SK-N-SH treated with all-trans-retinoic acid at 6 μM for 48 hours (cell line): Measurements from ENCODE around the gene ABHD11.

Experiments used
- ATAC-seq: fragments of 200-7000 bp; cut with Tn5 transposase; 3 replicates; pipeline ENCODE4 v1.9.1; 2020; ENCODE audit warnings: mild to moderate bottlenecking, moderate library complexity
- BACH2 ChIP-seq: fragments of 250-450 bp; sonication (Bioruptor Pico); IDR thresholded peaks from 2 replicates; pipeline ENCODE4 v1.9.0; 2021; ENCODE audit warnings: mild to moderate bottlenecking, borderline replicate concordance
- CREB5 ChIP-seq: fragments of 250-450 bp; sonication (Bioruptor Pico); IDR thresholded peaks from 2 replicates; pipeline ENCODE4 v1.5.1; 2020; ENCODE audit warnings: low read depth, mild to moderate bottlenecking, moderate library complexity
- CSDC2 ChIP-seq: fragments of 250-450 bp; sonication (Bioruptor Pico); IDR thresholded peaks from 2 replicates; pipeline ENCODE4 v1.5.0; 2020; ENCODE audit warnings: mild to moderate bottlenecking, moderate library complexity
- ESRRG ChIP-seq: fragments of 250-450 bp; sonication (Bioruptor Pico); IDR thresholded peaks from 2 replicates; pipeline ENCODE4 v1.6.1; 2021; ENCODE audit warnings: mild to moderate bottlenecking
- OSR1 ChIP-seq: fragments of 250-450 bp; sonication (Bioruptor Pico); IDR thresholded peaks from 2 replicates; pipeline ENCODE4 v1.8.0; 2022; ENCODE audit warnings: moderate library complexity, mild to moderate bottlenecking, inconsistent platforms
- PATZ1 ChIP-seq: fragments of 250-450 bp; sonication (Bioruptor Pico); IDR thresholded peaks from 2 replicates; pipeline ENCODE4 v1.8.0; 2020; ENCODE audit warnings: mild to moderate bottlenecking, moderate library complexity, borderline replicate concordance
- POU6F1 ChIP-seq: fragments of 250-450 bp; sonication (Bioruptor Pico); IDR thresholded peaks from 2 replicates; pipeline ENCODE4 v1.8.0; 2021; ENCODE audit warnings: low read depth, mild to moderate bottlenecking, moderate library complexity, borderline replicate concordance
- SNAI2 ChIP-seq: fragments of 250-450 bp; sonication (Bioruptor Pico); IDR thresholded peaks from 2 replicates; pipeline ENCODE4 v1.5.0; 2020; ENCODE audit warnings: mild to moderate bottlenecking, moderate library complexity
- TOX ChIP-seq: fragments of 250-450 bp; sonication (Bioruptor Pico); IDR thresholded peaks from 2 replicates; pipeline ENCODE4 v1.8.0; 2021; ENCODE audit warnings: mild to moderate bottlenecking, moderate library complexity, borderline replicate concordance
- TSHZ2 ChIP-seq: fragments of 250-450 bp; sonication (Bioruptor Pico); IDR thresholded peaks from 2 replicates; pipeline ENCODE4 v1.5.0; 2020; ENCODE audit warnings: mild to moderate bottlenecking, moderate library complexity
- ZC3H10 ChIP-seq: fragments of 250-450 bp; sonication (Bioruptor Pico); IDR thresholded peaks from 2 replicates; pipeline ENCODE4 v1.5.1; 2021; ENCODE audit warnings: mild to moderate bottlenecking, moderate library complexity
- ZFP30 ChIP-seq: fragments of 450-650 bp; formaldehyde crosslinking; IDR thresholded peaks from 2 replicates; pipeline ENCODE4 v1.5.0; 2022; ENCODE audit warnings: mild to moderate bottlenecking, moderate library complexity
- ZNF565 ChIP-seq: fragments of 450-650 bp; formaldehyde crosslinking; conservative IDR thresholded peaks from 2 replicates; pipeline ENCODE4 v1.5.0; 2020; ENCODE audit warnings: low read depth, mild to moderate bottlenecking, moderate library complexity
- ZNF70 ChIP-seq: fragments of 450-650 bp; formaldehyde crosslinking; IDR thresholded peaks from 2 replicates; pipeline ENCODE4 v1.5.0; 2020; ENCODE audit warnings: mild to moderate bottlenecking, moderate library complexity

The ABHD11 gene

GRCh38 chr7:73690646-73691045 lies 48.0 kb downstream of the ABHD11 start (continued):
- TF ChIP-seq PATZ1 (CRISPR knock-in tag) (no peak), POU6F1 (CRISPR knock-in tag) (no peak), ZNF565 (CRISPR knock-in tag) (no peak), TSHZ2 (CRISPR knock-in tag) (no peak)

- no peak for ATAC-seq
- TF ChIP-seq CREB5 = no peak
- TF ChIP-seq BACH2 (CRISPR knock-in tag) = no peak
- TF ChIP-seq OSR1 (CRISPR knock-in tag) = no peak
- no peak for TF ChIP-seq ZNF70 (CRISPR knock-in tag)
- TF ChIP-seq ESRRG = no peak
- no peak for TF ChIP-seq ZC3H10 (CRISPR knock-in tag)
- TF ChIP-seq ZFP30 (CRISPR knock-in tag) = no peak
- no peak for TF ChIP-seq PATZ1 (CRISPR knock-in tag)
- no peak for TF ChIP-seq SNAI2
- no peak for TF ChIP-seq CSDC2
- no peak for TF ChIP-seq ZNF565 (CRISPR knock-in tag)
- no peak for TF ChIP-seq TSHZ2 (CRISPR knock-in tag)
- TF ChIP-seq POU6F1 (CRISPR knock-in tag) = no peak
- no peak for TF ChIP-seq TOX (CRISPR knock-in tag)
- TF ChIP-seq, all 23 proteins: peak for 0
Observed at GRCh38 chr7:73688288-73688687, 50.3 kb downstream of the ABHD11 start.
